NCI-H226 (cell line): ENCODE results near the gene TEX54.

Source experiments
- DNase-seq: peaks from one replicate; pipeline ENCODE4 v3.0.0-alpha.2; 2015

The TEX54 gene

DNA sequence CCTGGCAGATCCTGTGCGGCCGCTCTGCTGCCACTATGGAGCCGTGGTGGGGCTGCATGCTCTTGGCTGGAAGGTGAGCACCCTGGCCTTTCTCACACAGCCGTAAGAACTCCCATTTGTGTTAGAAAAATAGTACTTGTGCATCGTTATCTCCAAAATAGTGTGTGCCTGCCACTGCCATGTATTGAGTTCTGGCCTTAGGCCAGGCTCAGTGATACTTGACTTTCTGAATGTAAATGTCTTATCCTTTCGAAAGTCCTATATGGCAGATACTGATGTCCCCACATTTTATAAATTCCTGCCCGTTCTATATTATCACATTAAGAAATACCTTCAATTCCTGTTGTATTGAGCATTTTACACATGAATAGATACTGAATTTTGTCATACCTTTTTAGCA is 49.9 kb downstream of the TEX54 start:
- no peak for DNase-seq
